Activated naive CD4-positive, alpha-beta T cell (primary cell): ENCODE results near the gene SUSD1.
"Not testable (repeated sequence)": the region's sequence is repeated elsewhere in the genome, so short reads cannot be mapped to it uniquely, and the experiment has no call there.

Experiments
- DNase-seq, 4 experiments: peaks; one replicate each; lab custom pipeline; 2025; lab: John Stamatoyannopoulos, UW

Gene SUSD1

GRCh38 chr9:112094948-112095681, 80.0 kb downstream of the SUSD1 start:
- no peak for DNase-seq

- no peak for DNase-seq
Observed at GRCh38 chr9:112094241-112094640, 80.9 kb downstream of the SUSD1 start.

GRCh38 chr9:112093870-112094216, 81.3 kb downstream of the SUSD1 start:
- no peak for DNase-seq

GRCh38 chr9:112093147-112093869, 81.8 kb downstream of the SUSD1 start:
- DNase-seq = no peak

- no peak for DNase-seq
Observed at GRCh38 chr9:112091810-112092209, 83.3 kb downstream of the SUSD1 start.

- DNase-seq = no peak
Observed at GRCh38 chr9:112087506-112087905, 87.6 kb downstream of the SUSD1 start.

- no peak for DNase-seq
Observed at GRCh38 chr9:112086627-112087026, 88.5 kb downstream of the SUSD1 start.

- no peak for DNase-seq
Observed at GRCh38 chr9:112084907-112085306, 90.2 kb downstream of the SUSD1 start.

- DNase-seq = no peak
Observed at GRCh38 chr9:112084334-112084733, 90.8 kb downstream of the SUSD1 start.

- no peak for DNase-seq
Observed at GRCh38 chr9:112081918-112082729, 93.0 kb downstream of the SUSD1 start.

GRCh38 chr9:112080831-112081542, 94.1 kb downstream of the SUSD1 start:
- no peak for DNase-seq

GRCh38 chr9:112078432-112078831, 96.7 kb downstream of the SUSD1 start:
- no peak for DNase-seq

- no peak for DNase-seq
Observed at GRCh38 chr9:112076814-112077213, 98.3 kb downstream of the SUSD1 start.

- DNase-seq = no peak
Observed at GRCh38 chr9:112075009-112075378, 100.1 kb downstream of the SUSD1 start.

- peak; percentile 7 to 52 (median 20) for DNase-seq
Observed at GRCh38 chr9:112074250-112075008, 100.7 kb downstream of the SUSD1 start.

GRCh38 chr9:112073639-112074173, 101.4 kb downstream of the SUSD1 start:
- not testable (repeated sequence) for DNase-seq

- DNase-seq = no peak
Observed at GRCh38 chr9:112072721-112073638, 102.1 kb downstream of the SUSD1 start.

GRCh38 chr9:112069318-112070169, 105.6 kb downstream of the SUSD1 start:
- no peak for DNase-seq
